T-helper 2 cell (primary cell): ENCODE results near the gene ATP6V0D1.
"Not testable (repeated sequence)": the region's sequence is repeated elsewhere in the genome, so short reads cannot be mapped to it uniquely, and the experiment has no call there.

ENCODE experiments used
- DNase-seq, 5 experiments: peaks; one replicate each; pipeline versions ENCODE4 v3.0.0 to v3.0.0-alpha.2; 2012 to 2022

ATP6V0D1 gene

DNA sequence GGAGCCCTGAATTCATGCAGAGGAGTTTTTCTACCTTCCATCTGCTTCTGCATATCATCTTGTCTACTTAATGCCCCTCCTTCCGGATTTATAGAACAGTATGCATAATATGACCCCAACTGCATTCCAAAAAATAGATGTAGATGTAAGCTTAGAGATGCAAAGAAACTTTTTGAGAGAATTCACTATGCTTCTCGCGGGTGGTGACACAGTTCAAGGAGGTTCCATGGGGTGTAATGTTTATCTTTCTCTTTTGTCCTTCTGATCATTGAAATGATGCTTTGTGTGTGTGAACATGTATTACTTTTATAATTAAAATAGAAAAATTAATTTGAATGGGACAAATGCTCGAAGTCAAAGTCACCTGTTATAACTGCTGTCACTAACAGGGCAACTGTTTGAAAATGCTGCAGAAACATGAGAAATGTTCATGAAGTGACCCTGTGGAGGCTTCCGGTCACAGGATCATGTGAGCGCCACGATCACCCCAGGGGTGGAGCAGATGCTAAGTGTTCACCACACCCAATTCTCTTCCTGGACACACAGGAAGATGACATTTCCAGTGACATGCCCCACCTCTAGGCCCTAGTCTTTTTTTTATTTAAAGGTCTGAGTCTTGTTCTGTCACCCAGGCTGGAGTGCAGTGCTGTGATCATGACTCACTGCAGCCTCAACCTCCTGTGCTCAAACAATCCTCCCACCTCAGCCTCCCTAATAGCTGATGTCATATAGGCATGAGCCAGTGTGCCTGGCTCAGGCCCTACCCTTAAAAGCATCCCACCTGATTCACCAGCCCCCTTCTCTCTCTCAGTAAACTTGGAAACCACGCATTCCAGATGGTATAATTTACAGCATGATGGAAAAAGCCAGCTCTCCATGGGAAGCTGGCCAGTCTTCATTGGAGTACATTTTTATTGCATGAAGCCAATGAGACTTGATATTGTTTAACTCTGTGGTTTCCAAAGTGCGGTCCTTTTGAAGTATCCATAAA is 23.4 kb upstream of the ATP6V0D1 start:
- DNase-seq: peak in 2 of 5 experiments; percentile 37 to 85

DNA sequence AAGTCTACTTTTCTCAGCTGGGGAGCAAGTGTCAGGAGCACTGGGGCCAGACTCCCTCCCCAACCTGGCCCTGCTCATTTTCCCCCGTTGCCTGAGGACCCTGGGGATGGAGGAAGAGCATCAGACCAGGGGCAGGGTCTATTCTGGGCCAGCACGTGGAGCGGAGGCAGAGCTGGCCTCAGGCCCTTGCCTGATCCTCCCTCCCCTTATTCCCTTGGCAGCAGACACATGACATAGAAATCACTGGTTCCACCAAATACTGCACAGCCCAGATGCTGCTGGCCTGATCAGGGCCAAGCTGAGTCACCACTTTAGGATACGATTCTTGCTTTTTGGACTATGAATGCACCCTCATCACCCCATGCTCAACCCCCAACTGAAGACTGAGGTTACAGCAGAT is 18.1 kb upstream of the ATP6V0D1 start:
- no peak for DNase-seq

DNA sequence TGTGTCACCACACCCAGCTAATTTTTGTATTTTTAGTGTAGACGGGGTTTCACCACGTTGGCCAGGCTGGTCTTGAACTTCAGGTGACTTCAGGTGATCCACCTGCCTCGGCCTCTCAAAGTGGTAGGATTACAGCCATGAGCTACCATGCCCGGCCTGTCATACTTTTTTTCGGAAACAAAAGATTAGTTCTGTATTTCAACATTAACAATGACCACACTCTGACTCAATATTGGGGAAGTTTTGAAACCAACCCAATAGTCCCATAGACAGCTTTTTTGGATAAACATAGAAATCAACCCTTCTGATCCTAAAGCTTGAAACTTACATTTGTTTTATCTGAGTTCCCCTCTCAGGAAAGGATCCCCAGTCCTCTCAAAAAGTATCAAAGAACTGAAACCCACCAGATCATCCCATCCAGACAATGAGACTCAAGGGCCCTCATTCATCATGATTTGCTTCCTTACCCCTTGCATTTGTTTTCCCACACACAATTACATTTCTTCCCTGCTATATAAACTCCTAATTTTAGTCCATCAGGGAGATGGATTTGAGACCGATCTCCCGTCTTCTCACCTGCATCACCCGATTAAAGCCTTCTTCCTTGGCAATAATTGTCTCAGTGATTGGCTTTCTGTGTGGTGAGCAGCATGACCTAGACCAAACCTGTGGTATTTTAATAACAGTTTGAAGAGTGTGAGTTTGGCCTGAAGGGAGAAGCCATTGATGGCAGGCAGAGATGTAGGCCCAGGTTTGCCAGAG is 9.6 kb upstream of the ATP6V0D1 start:
- DNase-seq: no peak

DNA sequence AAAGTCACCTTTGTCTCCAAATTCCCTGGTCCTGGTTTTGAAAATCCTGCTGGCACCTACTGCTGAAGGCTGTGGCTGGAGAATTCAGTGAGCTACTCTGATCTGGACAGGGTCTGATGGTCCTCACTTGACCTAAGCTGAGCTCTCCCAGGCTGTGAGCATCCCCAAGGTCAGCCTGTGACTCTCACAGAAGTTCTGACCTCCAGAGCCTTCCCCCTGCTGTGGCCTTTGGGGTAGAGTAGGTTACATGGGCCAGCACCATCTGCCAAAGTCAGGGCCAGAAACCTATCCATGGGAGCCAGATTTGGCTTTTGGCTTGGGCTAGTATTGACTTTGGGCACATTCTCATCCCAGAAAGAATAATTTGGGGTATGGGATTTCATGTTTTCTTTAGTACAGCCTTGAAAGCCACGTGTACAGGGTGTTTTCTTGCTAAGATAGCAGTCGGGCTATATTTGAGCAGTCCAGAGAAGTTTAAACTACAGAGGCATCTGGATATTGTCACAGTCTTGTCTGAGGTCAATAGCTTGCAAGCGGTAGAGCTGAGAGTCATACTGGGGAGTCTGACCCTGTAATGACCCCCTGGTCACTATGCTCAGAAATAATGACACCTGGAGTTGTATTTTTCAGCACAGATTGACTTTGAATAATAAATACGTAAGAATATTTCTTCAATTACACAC is 8.6 kb upstream of the ATP6V0D1 start:
- no peak for DNase-seq

DNA sequence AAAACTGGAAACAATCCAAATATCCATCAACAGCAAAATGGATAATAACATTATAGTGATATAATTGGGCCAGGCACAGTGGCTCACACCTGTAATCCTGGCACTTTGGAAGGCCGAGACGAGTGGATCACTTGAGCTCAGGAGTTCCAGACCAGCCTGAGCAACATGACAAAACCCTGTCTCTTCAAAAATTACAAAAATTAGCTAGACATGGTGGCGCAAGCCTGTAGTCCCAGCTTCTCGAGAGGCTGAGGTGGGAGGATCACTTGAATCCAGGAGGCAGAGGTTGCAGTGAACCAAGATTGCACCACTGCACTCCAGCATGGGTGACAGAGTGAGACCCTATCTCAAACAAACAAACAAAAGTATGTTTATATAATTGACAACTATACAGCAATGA is 6.6 kb upstream of the ATP6V0D1 start:
- not testable (repeated sequence) for DNase-seq

DNA sequence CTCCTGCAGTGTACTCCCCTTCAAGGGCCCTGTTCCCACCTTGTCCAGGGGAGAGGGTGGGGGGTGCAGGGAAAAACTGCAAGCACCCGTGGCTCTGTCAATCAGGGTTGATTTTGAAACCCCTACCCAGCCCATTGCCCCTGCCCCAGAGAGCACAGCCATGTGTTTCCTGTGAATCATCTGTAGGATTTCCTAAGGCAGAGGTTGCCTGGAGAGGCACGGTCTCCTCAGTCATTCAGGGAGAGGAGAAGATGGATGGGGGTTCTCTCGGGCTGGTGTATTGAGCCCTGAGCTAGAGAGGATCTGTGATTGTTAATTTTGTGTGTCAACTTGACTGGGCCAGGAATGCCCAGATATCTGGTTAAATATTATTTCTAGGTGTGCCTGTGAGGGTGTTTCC is 5.8 kb upstream of the ATP6V0D1 start:
- DNase-seq: no peak

DNA sequence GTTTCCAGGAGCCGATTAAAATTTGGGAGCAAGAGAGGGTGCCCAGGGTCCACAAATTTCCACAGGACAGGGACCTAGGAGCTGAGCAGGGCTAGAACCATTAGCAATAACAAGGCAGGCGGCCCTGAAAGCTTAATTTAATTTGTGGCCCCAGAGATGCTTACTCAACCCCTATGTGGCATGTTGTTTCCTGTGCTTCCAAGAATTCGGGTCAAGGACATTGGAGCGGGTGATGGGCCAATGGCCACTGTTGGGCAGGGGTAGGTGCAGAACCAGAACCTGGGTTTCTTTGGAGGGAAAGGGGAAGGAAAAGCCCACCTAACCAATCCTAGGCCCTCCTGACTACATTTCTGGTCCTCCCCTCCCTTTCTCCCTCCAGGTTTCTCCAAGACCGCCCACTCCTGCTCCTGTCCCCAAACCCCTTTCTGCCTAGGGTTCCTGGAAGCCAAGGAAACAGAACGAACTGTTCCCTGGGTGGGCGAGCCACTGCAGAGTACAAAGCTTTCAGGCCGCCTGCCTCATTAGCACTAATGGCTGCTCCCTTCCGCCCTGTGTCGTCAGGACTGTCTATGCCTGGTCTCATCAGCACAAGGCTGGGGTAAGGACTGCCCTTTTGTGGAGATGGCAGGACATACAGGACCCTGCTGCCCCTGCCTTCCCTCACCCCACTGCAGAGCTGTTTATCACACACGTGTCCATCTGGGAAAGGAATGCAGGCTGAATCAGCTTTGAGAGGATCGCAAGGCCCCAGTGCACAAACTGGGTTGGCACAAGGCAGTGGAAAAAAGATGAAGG is 3.0 kb upstream of the ATP6V0D1 start:
- DNase-seq: no peak

DNA sequence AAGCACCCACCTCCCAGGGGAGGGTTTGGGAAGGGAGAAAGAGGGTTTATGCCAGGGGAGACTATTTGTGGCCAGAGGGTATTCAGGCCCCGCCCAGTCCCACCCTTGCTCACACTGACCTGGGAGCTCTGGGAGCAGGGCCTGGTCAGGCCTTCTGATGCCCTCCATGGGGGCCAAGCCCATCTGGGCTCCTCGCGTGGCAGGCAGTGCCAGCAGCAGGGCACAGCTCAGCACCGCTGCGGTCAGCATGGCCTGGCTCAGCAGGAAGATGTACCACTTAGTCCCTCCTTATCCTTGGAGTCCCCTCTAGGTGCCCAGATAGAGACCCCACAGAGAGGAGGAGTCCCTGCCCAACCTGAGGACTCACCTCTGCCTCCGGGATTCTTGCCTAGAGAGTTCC is 2.2 kb upstream of the ATP6V0D1 start, which contains the start of gene AGRP:
Gene AGRP (minus strand): TSS at position 398 of the 400 bp plus-strand sequence. CDS start 149 bp downstream, at position 249.
- no peak for DNase-seq

DNA sequence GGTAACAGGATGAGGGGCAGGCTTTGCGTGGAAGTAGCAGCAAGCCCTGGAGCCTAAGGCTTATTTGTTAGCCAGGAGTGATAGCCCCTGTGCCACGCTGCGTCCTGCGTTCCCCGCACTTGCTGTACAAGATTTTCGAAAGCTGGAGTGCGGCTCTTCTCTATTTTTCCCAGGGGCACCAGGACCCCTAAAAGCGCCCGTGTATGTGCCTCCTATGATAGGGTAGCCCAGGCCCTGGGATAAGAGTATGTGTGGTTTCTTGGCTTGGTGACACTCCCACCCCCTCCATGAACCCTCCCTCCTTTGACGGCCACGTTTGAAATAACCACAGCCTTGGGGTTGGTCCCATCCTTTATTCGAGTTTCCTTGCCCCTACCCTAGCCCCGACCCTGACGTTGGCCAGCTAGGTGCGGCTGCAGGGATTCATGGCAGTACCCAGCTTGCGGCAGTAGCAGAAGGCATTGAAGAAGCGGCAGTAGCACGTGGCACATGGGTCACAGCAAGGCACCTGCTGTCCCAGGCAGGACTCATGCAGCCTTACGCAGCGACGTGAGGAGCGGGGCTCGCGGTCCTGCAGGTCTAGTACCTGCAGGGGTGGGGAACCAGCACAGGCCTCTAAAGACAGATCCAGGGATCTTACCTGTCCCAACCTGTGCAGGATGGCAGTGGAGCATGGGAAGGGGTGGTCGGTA is 1.4 kb upstream of the ATP6V0D1 start:
- DNase-seq: peak in 1 of 5 experiments; percentile 33

DNA sequence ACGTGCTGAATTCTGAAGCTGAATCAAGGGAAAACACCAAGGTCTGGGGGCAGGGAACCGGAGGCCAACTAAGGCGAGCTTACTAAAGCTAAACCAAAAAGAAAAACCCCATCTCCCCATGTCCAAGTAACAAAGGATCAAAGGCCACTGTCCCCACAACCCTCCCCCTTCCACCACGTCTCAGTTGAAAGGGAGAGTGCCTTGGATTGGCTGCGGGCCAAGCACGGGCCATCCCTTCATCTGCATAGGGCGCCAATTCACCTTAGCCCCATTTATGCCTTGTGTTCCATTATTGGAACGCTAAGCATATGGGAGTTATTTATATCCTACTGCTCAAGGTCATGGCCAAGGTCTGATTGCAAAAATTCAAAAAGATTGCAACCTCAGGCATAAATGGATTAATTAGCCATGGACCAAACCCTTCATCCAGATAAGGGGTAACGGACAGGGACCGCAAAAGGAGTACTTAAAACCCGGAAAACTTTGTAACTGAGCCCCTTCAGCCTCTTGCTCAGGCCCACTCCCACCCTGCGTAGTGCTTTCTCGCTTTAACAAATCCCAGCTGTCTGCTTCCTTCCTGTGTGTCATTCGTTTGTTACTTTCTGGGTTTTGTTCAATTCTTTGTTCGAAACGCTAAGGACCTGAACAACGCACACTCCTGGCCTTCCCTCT is 740 bp upstream of the ATP6V0D1 start:
- DNase-seq: peak in 3 of 5 experiments; percentile 5 to 67 (median 37)

DNA sequence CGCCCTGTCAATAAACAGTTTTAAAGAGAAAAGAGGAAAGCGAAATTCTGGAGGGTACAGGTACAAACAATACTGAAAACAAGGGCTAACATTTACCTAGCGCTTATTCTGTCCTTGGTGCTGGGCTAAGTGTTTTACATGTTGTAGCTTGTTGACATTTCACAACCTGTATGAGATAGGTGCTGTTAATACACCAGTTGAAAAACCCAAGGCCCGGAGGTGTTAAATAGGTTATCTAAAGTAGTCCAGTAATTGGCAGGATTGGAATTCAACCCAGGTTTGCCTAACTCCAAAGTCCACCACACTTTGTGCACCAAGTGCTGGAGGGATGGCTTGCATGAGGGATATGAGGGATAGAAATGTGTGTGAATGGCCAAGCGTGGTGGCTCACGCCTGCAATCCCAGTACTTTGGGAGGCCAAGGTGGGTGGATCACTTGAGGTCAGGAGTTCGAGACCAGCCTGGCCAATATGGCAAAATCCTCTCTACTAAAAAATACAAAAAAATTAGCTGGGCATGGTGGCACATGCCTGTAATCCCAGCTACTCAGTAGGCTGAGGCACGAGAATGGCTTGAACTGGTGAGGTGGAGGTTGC is 2.9 kb downstream of the ATP6V0D1 start:
- no peak for DNase-seq

DNA sequence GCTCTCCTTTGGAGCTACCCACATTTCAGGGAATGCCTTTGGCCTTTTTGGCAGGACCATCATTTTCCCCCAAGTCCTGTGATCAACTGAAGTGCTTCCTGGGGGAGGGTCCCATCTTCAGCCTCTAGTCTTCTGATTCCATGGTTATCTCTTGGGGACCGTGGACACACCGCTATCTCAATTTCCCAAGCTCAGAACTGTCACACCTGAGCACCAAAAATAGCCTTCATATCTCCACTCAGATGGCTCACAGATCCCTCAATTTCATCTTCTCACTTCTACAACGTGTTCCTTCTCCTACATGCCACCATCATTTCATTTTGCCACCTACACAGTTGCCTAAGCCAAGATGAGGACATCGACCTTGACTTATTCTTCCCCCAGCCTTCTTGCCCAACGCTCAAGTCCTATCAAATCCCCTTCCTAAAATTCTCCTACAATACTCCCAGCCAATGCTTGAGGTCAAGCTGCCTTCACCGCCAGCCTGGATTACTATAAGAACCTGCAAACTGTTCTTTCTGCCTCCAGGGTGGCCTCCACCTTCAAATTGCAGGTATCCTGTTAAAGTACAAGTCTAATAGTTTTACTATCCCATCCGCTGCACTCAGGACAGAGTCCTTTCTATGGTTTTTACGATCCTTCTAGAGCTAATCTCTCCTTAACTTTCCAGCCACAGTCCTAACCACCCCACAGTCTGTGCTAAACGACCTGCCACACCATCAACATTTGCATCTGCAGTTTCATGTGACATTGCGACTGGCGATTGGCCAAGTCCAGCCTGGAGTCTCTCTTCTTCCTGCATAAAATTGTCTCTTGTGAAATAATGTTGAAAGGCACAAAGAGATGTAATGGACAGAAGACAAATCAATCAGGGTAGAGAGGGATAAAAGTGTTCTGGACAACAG is 6.2 kb downstream of the ATP6V0D1 start:
- DNase-seq: no peak

DNA sequence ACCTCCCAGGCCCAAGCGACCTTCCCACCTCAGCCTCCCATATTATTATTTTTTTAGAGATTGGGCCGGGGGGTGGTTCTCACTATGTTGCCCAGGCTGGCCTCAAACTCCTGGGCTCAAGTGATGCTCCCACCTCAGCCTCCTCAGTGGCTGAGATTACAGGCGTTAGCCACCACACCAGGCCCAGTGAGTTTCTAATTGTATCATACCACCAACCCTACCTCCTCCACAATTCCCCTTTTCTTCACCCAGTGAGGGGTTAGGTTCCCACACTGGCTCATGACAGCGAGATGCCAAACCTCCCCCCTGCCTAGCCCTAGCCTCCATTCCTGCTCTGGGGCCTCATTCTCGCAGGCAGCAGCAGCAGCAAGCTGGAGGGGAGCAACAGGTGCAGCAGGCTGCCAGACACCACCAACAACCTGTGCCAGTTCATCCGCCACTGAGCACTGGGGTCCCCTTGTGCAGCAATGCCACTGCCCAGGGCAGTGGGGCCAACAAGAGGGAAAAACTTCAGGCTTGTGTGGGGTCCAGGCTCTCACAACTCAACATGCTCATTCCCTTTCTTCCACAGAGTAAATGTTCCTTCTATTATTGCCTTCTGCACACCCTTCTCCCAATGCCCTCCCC is 9.1 kb downstream of the ATP6V0D1 start:
- no peak for DNase-seq

DNA sequence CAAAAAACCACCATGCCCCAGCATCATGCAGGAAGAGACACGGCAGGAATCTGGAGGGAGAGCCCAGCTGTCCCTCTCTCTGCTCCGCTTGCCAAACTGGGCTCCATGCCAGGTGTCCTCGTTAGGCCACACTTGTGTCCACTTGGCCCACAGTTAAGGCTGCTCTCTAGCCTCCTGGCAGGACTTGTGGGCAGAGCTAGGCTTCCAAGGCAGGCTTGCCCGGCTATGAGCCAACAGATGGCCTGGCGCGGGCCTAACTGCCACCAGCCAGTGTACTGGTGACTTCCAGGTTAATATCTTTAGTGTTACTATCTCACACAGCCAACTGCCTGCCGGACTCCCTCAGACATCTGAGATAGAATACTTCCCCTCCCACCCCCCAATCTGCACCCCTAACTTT is 10.6 kb downstream of the ATP6V0D1 start:
- DNase-seq: no peak

DNA sequence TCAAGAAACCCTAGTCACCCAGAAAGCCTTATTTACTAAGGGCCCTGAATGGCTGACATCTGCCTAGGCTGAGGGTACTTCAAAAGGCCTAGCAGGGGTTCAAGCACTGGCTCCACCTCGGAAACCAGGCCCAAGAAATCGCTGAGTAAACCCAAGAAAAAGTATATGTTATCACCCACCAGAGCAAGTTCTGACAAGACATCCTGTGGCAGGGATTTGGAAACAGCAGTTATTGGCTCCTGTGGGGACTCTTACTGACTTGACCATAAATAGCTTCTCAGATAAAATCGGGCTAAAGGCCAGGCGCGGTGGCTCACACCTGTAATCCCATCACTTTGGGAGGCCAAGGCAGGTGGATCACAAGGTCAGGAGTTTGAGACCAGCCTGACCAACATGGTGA is 12.2 kb downstream of the ATP6V0D1 start:
- DNase-seq: peak in 1 of 5 experiments; percentile 26

DNA sequence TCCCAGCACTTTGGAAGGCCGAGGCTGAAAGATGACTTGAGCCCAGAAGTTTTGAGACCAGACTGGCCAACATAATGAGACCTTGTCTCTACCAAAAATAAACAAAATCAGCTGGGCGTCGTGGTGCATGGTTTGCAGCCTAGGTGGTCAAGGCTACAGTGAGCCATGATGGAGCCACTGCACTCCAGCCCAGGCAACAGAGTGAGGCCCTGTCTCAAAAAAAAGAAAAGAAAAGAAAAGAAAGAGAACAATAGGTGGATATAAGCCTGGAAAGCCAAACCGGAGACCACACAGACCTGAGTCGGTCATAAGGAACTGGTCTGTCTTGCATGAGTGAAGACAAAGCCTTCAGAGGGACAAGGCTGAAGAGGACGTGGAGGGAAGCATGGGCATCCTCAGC is 14.4 kb downstream of the ATP6V0D1 start:
- no peak for DNase-seq

DNA sequence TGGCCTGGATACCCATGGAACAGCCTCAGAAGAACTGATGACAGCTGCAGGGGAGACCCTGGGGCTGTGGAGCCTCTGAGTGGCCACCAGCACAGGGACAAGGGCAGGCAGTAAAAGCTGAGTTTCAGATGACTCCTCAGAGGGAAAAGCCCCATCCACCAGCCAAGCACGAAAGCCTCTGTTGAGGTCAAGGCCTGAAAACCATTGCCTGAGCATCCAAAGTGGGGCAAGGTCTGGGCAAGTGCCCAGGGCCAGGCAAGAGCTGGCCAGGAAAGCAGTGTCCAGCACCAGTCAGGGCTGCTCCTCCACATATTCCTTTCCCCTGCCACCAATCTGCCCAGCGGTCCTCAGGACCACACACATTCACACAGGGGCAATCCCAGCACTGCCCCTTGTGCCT is 16.4 kb downstream of the ATP6V0D1 start:
- DNase-seq: no peak

DNA sequence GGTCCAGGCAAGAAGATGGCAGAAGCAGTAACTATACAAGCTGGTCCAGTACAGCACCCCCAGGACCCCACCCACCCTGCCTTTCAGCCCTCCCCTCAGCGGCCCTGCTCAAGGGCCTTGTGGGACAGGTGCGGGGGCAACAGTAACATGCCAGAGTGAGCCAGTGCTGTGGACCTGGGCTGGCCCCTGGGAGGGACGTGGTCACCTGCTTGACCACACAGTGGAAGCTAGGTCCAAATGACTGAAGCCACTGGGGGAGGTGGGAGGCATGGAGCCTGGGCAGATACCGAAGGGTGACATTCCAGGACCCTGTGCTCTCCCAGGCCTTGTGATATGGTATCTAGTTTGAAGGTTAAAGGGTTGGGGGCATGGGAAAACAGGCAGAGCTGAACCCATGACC is 17.3 kb downstream of the ATP6V0D1 start:
- DNase-seq: no peak

DNA sequence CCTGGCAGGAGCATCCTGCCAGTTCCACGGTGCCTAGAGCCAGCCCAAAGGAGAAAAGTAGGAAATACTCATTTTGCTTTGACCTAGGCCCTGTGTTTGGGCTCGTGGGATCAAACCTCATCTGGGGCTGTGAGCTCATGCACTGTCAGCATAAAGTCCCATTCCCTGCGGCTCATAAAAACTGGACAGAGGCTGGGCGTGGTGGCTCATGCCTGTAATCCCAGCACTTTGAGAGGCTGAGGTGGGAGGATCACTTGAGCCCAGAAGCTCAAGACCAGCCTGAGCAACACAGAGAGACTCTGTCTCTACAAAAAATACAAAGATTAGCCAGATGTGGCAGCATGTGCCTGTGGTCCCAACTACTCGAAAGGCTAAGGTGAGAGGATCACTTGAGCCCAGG is 17.9 kb downstream of the ATP6V0D1 start:
- no peak for DNase-seq
